B cell (primary cell): ENCODE data around the gene FAM114A1.

Experiments used
- EZH2 ChIP-seq: IDR thresholded peaks from 2 replicates; pipeline ENCODE4 v1.6.1; 2012; ENCODE audit warnings: borderline replicate concordance, low read depth, mild to moderate bottlenecking, moderate library complexity, low read length; ENCODE audit not compliant: insufficient read depth, poor library complexity, severe bottlenecking
- TF ChIP-seq, protein P1 (sequence below): fragments of 200-600 bp; IDR thresholded peaks from one replicate; pipeline ENCODE4 v1.8.0; 2022; ENCODE audit warnings: antibody characterized with exemption, mild to moderate bottlenecking

GRCh38 chr4:38931125-38931524, 63.5 kb downstream of the FAM114A1 start:
- TF ChIP-seq, protein P1, sequence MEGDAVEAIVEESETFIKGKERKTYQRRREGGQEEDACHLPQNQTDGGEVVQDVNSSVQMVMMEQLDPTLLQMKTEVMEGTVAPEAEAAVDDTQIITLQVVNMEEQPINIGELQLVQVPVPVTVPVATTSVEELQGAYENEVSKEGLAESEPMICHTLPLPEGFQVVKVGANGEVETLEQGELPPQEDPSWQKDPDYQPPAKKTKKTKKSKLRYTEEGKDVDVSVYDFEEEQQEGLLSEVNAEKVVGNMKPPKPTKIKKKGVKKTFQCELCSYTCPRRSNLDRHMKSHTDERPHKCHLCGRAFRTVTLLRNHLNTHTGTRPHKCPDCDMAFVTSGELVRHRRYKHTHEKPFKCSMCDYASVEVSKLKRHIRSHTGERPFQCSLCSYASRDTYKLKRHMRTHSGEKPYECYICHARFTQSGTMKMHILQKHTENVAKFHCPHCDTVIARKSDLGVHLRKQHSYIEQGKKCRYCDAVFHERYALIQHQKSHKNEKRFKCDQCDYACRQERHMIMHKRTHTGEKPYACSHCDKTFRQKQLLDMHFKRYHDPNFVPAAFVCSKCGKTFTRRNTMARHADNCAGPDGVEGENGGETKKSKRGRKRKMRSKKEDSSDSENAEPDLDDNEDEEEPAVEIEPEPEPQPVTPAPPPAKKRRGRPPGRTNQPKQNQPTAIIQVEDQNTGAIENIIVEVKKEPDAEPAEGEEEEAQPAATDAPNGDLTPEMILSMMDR, result no peak
- TF ChIP-seq EZH2, result no peak
